B cell (primary cell): ENCODE measurements around the gene TAS2R60. TPM values are rescaled to one million over a fixed set of nuclear protein-coding genes. Genes with fewer than 3 reads are reported as not detected.

Source experiments
- ATAC-seq: fragments of 200-7000 bp; cut with Tn5 transposase; one replicate; pipeline ENCODE4 v1.10.0; 2021; ENCODE audit warnings: low read depth, mild to moderate bottlenecking, moderate number of reproducible peaks, moderate library complexity
- CTCF ChIA-PET: fragments of 350-600 bp; sonication (Branson Sonifier 250); formaldehyde crosslinking; loops from one replicate; lab custom pipeline; 2021; ENCODE audit warnings: antibody characterized with exemption, inconsistent platforms; lab: Charles Lee
- POLR2A ChIA-PET: fragments of 350-600 bp; sonication (Branson Sonifier 250); formaldehyde crosslinking; loops from one replicate; lab custom pipeline; 2021; ENCODE audit warnings: antibody characterized with exemption; lab: Charles Lee
- DNase-seq: peaks from one replicate; pipeline ENCODE4 v3.0.0; 2013
- H2AFZ ChIP-seq: 2 replicates; pipeline ENCODE4 v1.6.1; 2012; ENCODE audit warnings: mild to moderate bottlenecking, low read depth, low read length; ENCODE audit not compliant: insufficient read depth, poor library complexity, severe bottlenecking
- H3K27ac ChIP-seq, 2 donors: 1 replicate in 1 of 2; 2 replicates in 1 of 2; pipeline ENCODE4 v1.5.1; 2012 to 2013; ENCODE audit warnings: low read length in 2 of 2, mild to moderate bottlenecking in 2 of 2, moderate library complexity in 1 of 2
- H3K27me3 ChIP-seq, 4 experiments: fragments of 200-600 bp in 1 of 4; sonication (generic) in 1 of 4; replicated peaks in 1 of 4; 1 replicate in 2 of 4; 2 replicates in 2 of 4; pipeline versions ENCODE4 v1.6.1 to v1.7.0; 2013 to 2016; ENCODE audit warnings: low read length in 3 of 4, mild to moderate bottlenecking in 2 of 4, mixed read lengths in 1 of 4, moderate library complexity in 1 of 4; ENCODE audit not compliant: insufficient read depth in 4 of 4, control insufficient read depth in 3 of 4; ENCODE audit errors: control extremely low read depth in 1 of 4
- H3K36me3 ChIP-seq, 2 experiments: replicated peaks in 1 of 2; 1 replicate in 1 of 2; 2 replicates in 1 of 2; pipeline versions ENCODE4 v1.6.1 to v1.7.1; 2013; ENCODE audit warnings: low read length in 1 of 2; ENCODE audit not compliant: insufficient read depth in 2 of 2, control insufficient read depth in 1 of 2; ENCODE audit errors: control extremely low read depth in 1 of 2, extremely low read depth in 1 of 2
- H3K4me1 ChIP-seq, 2 donors: fragments of 200-600 bp in 1 of 2; sonication (generic) in 1 of 2; 1 replicate in 1 of 2; 2 replicates in 1 of 2; pipeline versions ENCODE4 v1.5.1 to v1.6.1; 2013 to 2017; ENCODE audit warnings: low read length in 2 of 2; ENCODE audit not compliant: control insufficient read depth in 2 of 2, insufficient read depth in 2 of 2
- H3K4me2 ChIP-seq: replicated peaks from 2 replicates; pipeline ENCODE3; 2012; ENCODE audit warnings: mild to moderate bottlenecking, low read depth, low read length; ENCODE audit not compliant: poor library complexity, severe bottlenecking
- H3K4me3 ChIP-seq, 5 experiments: fragments of 200-600 bp in 1 of 5; sonication (generic) in 1 of 5; 1 replicate in 3 of 5; 2 replicates in 2 of 5; pipeline versions ENCODE4 v1.5.1 to v1.7.0; 2011 to 2016; ENCODE audit warnings: low read length in 4 of 5, mild to moderate bottlenecking in 4 of 5, low read depth in 2 of 5, control low read depth in 1 of 5, moderate library complexity in 1 of 5; ENCODE audit not compliant: insufficient read depth in 1 of 5; ENCODE audit errors: control extremely low read depth in 1 of 5, extremely low read depth in 1 of 5
- H3K79me2 ChIP-seq: fragments of 200-600 bp; sonication (generic); one replicate; pipeline ENCODE4 v1.6.0; 2016; ENCODE audit warnings: low read length; ENCODE audit not compliant: control insufficient read depth, insufficient read depth
- H3K9ac ChIP-seq: fragments of 200-600 bp; sonication (generic); 2 replicates; pipeline ENCODE4 v1.6.1; 2017; ENCODE audit warnings: mild to moderate bottlenecking, low read length, moderate library complexity
- H3K9me3 ChIP-seq, 3 donors: one replicate each; pipeline versions ENCODE4 v1.6.1 to v1.7.1; 2013; ENCODE audit warnings: low read length in 2 of 3; ENCODE audit not compliant: control insufficient read depth in 2 of 3, insufficient read depth in 1 of 3; ENCODE audit errors: control extremely low read depth in 1 of 3
- H4K20me1 ChIP-seq: 2 replicates; pipeline ENCODE4 v1.6.0; 2012; ENCODE audit warnings: mild to moderate bottlenecking, low read length; ENCODE audit not compliant: insufficient read depth, control insufficient read depth, poor library complexity, severe bottlenecking
- H3K27ac Mint-ChIP-seq: one replicate; pipeline ENCODE4 v1.8.0; 2021; ENCODE audit warnings: mixed read lengths
- H3K27me3 Mint-ChIP-seq: one replicate; pipeline ENCODE4 v1.8.0; 2021; ENCODE audit warnings: mixed read lengths
- H3K4me1 Mint-ChIP-seq: one replicate; pipeline ENCODE4 v1.8.0; 2021; ENCODE audit warnings: mixed read lengths
- H3K4me3 Mint-ChIP-seq: one replicate; pipeline ENCODE4 v1.8.0; 2021; ENCODE audit warnings: mixed read lengths
- H3K9me3 Mint-ChIP-seq: one replicate; pipeline ENCODE4 v1.8.0; 2022; ENCODE audit warnings: mixed read lengths; ENCODE audit not compliant: insufficient read depth
- EZH2 ChIP-seq: IDR thresholded peaks from 2 replicates; pipeline ENCODE4 v1.6.1; 2012; ENCODE audit warnings: borderline replicate concordance, low read depth, mild to moderate bottlenecking, moderate library complexity, low read length; ENCODE audit not compliant: insufficient read depth, poor library complexity, severe bottlenecking
- WGBS: methylation state at CpG from one replicate; pipeline ENCODE4 v1.1.5; 2013; ENCODE audit warnings: missing lambda C conversion rate; ENCODE audit not compliant: insufficient coverage; 5-methylcytosine and 5-hydroxymethylcytosine counted together
- intact Hi-C: fragments of 100-400 bp; cut with micrococcal nuclease; formaldehyde crosslinking; loops from one replicate; pipeline ENCODE4 v1.10.0; 2022
- polyA plus RNA-seq: library from polyadenylated mRNA; depleted of rRNA; stranded (reverse); fragments of >200 nt; gene quantifications from 2 replicates; pipeline ENCODE4 v1.2.3, GENCODE V29; 2012
- total RNA-seq, 2 donors: library from RNA; stranded (reverse); fragments of 120-200 nt in 1 of 2; gene quantifications; 1 replicate in 1 of 2; 2 replicates in 1 of 2; pipeline versions ENCODE4 v1.2.3 to v1.2.4, GENCODE V29; 2013 to 2022
- TF ChIP-seq, protein P1 (sequence below): fragments of 200-600 bp; IDR thresholded peaks from one replicate; pipeline ENCODE4 v1.8.0; 2022; ENCODE audit warnings: antibody characterized with exemption, mild to moderate bottlenecking

Gene TAS2R60
- total and polyA plus RNA-seq, 2 donors (not counting 1 experiment from before 2014, with no cell fraction given) = not detected

DNA sequence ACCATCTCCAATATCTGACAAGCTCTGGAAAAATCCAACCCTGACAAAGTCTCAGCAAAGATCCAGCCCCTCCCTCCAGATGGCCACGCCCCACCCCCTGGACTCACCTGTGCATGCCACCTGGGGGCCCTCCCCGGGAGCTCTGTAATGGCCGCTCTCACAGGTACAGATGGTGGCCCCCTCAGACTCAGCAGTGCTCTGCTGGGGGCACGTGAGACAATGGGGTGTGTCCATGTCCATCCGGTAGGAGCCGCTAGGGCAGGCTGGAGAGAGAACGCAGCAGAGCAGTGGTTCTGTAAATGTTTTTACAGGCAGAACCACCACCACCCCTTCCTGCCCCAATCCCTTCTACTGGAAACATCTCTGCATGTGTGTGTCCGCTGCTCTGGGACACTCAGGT, 44.1 kb upstream of the TAS2R60 start:
- DNase-seq (no peak), ATAC-seq (no peak)
- Histone ChIP-seq H3K4me1 (no peaks in the 10 kb centered on the region), H3K9ac (no peak overlapping the region), H2AFZ (no peak overlapping the region), H3K79me2 (no peaks in the 10 kb centered on the region), H3K27me3 (no peaks in the 10 kb centered on the region), H3K9me3 (no peaks in the 10 kb centered on the region), H3K4me3 (no peak overlapping the region), H4K20me1 (no peaks in the 10 kb centered on the region), H3K4me2 (no peak overlapping the region), H3K27ac (no peak overlapping the region), H3K36me3 (no peaks in the 10 kb centered on the region)
- Mint-ChIP-seq H3K4me1 (no peaks in the 10 kb centered on the region), H3K9me3 (no peaks in the 10 kb centered on the region), H3K4me3 (no peak overlapping the region), H3K27ac (no peak overlapping the region), H3K27me3 (no peaks in the 10 kb centered on the region)
- 89% methylated on average over 8 of the region's 8 CpGs for WGBS
- intact Hi-C loops = no loop called here
- ChIA-PET POLR2A (no interaction called here), CTCF (no interaction called here)
- no peak for TF ChIP-seq EZH2
- TF ChIP-seq, protein P1, sequence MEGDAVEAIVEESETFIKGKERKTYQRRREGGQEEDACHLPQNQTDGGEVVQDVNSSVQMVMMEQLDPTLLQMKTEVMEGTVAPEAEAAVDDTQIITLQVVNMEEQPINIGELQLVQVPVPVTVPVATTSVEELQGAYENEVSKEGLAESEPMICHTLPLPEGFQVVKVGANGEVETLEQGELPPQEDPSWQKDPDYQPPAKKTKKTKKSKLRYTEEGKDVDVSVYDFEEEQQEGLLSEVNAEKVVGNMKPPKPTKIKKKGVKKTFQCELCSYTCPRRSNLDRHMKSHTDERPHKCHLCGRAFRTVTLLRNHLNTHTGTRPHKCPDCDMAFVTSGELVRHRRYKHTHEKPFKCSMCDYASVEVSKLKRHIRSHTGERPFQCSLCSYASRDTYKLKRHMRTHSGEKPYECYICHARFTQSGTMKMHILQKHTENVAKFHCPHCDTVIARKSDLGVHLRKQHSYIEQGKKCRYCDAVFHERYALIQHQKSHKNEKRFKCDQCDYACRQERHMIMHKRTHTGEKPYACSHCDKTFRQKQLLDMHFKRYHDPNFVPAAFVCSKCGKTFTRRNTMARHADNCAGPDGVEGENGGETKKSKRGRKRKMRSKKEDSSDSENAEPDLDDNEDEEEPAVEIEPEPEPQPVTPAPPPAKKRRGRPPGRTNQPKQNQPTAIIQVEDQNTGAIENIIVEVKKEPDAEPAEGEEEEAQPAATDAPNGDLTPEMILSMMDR = no peak

GRCh38 chr7:143399642-143400041, 43.6 kb upstream of the TAS2R60 start:
- H3K79me2 ChIP-seq = no peaks in the 10 kb centered on the region
- Mint-ChIP-seq H3K4me1 (no peaks in the 10 kb centered on the region), H3K27me3 (no peaks in the 10 kb centered on the region), H3K9me3 (no peaks in the 10 kb centered on the region), H3K27ac (no peak overlapping the region), H3K4me3 (no peak overlapping the region)
- ChIA-PET CTCF (no interaction called here), POLR2A (no interaction called here)
- H3K4me2 ChIP-seq = no peak overlapping the region
- H4K20me1 ChIP-seq = no peaks in the 10 kb centered on the region
- intact Hi-C loops = no loop called here
- ATAC-seq (no peak), DNase-seq (no peak)
- no peak overlapping the region for H3K4me3 ChIP-seq
- no peaks in the 10 kb centered on the region for H3K27me3 ChIP-seq
- WGBS = 95% methylated on average over 13 of the region's 20 CpGs
- no peaks in the 10 kb centered on the region for H3K4me1 ChIP-seq
- no peak for TF ChIP-seq EZH2
- TF ChIP-seq, protein P1 = no peak
- H3K36me3 ChIP-seq = no peaks in the 10 kb centered on the region
- no peaks in the 10 kb centered on the region for H3K9me3 ChIP-seq
- no peak overlapping the region for H2AFZ ChIP-seq
- H3K27ac ChIP-seq = no peak overlapping the region
- no peak overlapping the region for H3K9ac ChIP-seq
